Gastrocnemius medialis (tissue), 4 donors: ENCODE measurements around the gene PRKACG.

ENCODE experiments used
- POLR2A ChIP-seq, 2 donors: fragments of 450-650 bp; IDR thresholded peaks; one replicate each; pipeline ENCODE4 v1.6.1; 2017; ENCODE audit warnings: antibody characterized with exemption in 2 of 2, mild to moderate bottlenecking in 2 of 2, moderate library complexity in 2 of 2
- TF ChIP-seq, protein P1 (sequence below), 5 experiments: fragments of 450-650 bp in 3 of 5; fragments of 200-600 bp in 2 of 5; sonication (generic) in 2 of 5; IDR thresholded peaks in 4 of 5; conservative IDR thresholded peaks in 1 of 5; 1 replicate in 4 of 5; 2 replicates in 1 of 5; pipeline ENCODE4 v1.5.1; 2016 to 2019; ENCODE audit warnings: antibody characterized with exemption in 5 of 5, mild to moderate bottlenecking in 3 of 5, moderate library complexity in 3 of 5

DNA sequence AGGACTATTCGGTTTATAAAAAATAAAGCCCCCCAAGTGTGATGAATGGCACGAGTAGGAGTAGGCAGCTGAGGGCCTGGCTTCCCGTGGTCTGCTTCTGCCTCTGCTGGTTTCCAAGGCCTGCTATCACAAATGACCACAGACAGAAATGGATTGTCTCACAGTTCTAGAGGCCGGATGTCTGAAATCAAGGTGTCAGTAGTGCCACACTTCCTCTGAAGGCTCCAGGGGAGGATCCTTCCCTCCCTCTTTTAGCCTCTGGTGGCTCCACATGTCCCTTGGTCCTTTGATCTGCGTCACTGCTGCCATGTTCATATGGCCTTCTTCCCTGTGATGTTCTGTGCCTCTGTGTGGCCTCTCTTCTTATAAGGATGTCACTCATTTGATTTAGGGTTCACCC is 15.1 kb downstream of the PRKACG start:
- TF ChIP-seq POLR2A (IDR thresholded peaks at IDR 0.05), result no peak
- TF ChIP-seq, protein P1, sequence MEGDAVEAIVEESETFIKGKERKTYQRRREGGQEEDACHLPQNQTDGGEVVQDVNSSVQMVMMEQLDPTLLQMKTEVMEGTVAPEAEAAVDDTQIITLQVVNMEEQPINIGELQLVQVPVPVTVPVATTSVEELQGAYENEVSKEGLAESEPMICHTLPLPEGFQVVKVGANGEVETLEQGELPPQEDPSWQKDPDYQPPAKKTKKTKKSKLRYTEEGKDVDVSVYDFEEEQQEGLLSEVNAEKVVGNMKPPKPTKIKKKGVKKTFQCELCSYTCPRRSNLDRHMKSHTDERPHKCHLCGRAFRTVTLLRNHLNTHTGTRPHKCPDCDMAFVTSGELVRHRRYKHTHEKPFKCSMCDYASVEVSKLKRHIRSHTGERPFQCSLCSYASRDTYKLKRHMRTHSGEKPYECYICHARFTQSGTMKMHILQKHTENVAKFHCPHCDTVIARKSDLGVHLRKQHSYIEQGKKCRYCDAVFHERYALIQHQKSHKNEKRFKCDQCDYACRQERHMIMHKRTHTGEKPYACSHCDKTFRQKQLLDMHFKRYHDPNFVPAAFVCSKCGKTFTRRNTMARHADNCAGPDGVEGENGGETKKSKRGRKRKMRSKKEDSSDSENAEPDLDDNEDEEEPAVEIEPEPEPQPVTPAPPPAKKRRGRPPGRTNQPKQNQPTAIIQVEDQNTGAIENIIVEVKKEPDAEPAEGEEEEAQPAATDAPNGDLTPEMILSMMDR (IDR thresholded peaks at IDR 0.05 in 4 of 5, conservative IDR thresholded peaks at IDR 0.05 in 1 of 5), result no peak
